ENCODE results near the gene EXOSC5. TPM values are rescaled to one million over a fixed set of nuclear protein-coding genes. Genes with fewer than 3 reads are reported as not detected.

The EXOSC5 gene
- total and polyA plus RNA-seq, 10 of the 15 experiments (the other 5 are each of a cell fraction or from before 2014, with no cell fraction given) = 15.8 to 123 (median 52.7) TPM

GRCh38 chr19:41344162-41344561 is 53.0 kb downstream of the EXOSC5 start (continued):
- no peak for TF ChIP-seq ZBTB11 (CRISPR knock-in tag; IDR thresholded peaks at IDR 0.05)
- TF ChIP-seq ZBTB33 (IDR thresholded peaks at IDR 0.05) = no peak
- no peak for TF ChIP-seq REST (IDR thresholded peaks at IDR 0.05; ENCODE audit: low read depth, low read length)
- TF ChIP-seq PML (IDR thresholded peaks at IDR 0.05; ENCODE audit: low read length) = no peak
- TF ChIP-seq GABPA (IDR thresholded peaks at IDR 0.05; ENCODE audit: low read depth) = no peak

Data from GM12878 (cell line).